ENCODE measurements around the gene INPP5E. TPM values are rescaled to one million over a fixed set of nuclear protein-coding genes. Genes with fewer than 3 reads are reported as not detected.

Gene INPP5E
- total RNA-seq, 2 experiments from 2014 or later, result 13.9 to 14.8 TPM

DNA sequence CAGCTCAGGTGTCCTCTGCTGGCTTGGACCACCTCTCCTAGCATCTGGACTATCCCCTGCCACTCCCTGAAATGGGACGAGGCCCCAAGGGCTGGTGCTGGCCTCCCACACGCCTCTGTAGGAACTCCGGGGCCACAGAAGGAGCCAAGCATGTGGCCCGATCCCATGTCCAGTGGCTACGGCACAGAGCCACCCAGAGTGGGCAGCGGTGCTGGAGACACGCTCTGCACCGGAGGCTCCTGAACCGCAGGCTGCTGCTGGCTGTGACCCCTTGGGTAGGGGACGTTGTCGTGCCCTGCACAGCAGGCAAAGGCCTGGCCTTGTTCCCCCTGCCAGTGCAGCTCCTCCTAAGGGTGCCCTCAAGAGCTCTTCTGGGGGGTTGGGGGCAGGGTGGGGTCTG is 59.8 kb downstream of the INPP5E start:
- Mint-ChIP-seq H3K9me3 (no peaks in the 10 kb centered on the region), H3K4me1 (ENCODE audit: low read depth) (no peaks in the 10 kb centered on the region), H3K27me3 (ENCODE audit: low read depth) (no peaks in the 10 kb centered on the region), H3K27ac (no peak overlapping the region), H3K4me3 (no peak overlapping the region), H3K36me3 (ENCODE audit: low read depth) (peaks cover 9% of the 10 kb centered on the region)
- CTCF ChIA-PET, result no interaction called here
- intact Hi-C loops (cut with micrococcal nuclease), result no loop called here
- DNase-seq, result no peak

DNA sequence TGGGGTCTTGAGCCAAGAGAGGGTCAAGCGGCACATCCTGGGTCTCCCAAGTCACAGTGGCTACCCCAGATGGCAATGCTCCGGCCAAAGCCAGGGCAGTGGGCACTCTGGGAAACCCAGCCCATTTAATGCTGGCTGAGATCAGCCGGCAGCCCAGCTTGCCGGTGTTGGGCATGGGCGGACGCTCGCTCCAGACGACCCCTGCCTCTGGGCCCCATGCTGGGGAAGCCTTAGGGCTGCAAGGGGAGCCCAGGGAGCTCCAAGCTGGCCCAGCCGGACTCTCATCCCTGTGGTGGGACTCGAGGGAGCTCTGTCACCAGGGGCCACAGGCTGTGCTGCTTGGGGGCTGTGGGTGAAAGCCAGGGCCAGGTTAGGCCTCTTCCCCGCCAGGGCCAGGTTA is 60.2 kb downstream of the INPP5E start:
- CTCF ChIA-PET, result no interaction called here

DNA sequence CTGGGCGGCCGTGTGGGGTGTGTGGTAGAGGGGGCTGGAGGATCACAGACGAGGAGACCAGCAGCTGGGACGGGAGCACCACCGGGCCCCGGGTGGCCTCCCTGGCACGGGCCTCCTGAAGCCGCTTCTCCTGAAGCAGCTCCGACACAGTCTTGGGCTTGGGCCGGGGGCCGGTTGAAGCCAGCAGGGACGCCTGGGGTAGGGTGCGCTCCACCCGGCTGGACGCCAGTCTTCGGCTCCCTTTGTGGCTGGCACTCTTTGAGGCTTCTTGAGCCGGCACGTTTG is 60.7 kb downstream of the INPP5E start:
- CTCF ChIA-PET, result no interaction called here
- H3K4me3 Mint-ChIP-seq, result no peak overlapping the region
- no peak for DNase-seq
- H3K27me3 Mint-ChIP-seq (ENCODE audit: low read depth), result no peaks in the 10 kb centered on the region
- peaks cover 6% of the 10 kb centered on the region for H3K36me3 Mint-ChIP-seq (ENCODE audit: low read depth)
- no peaks in the 10 kb centered on the region for H3K9me3 Mint-ChIP-seq
- intact Hi-C loops (cut with micrococcal nuclease), result no loop called here
- H3K27ac Mint-ChIP-seq, result no peak overlapping the region
- H3K4me1 Mint-ChIP-seq (ENCODE audit: low read depth), result no peaks in the 10 kb centered on the region

More for the DNA sequence above, 60.2 kb downstream of the INPP5E start:
- Mint-ChIP-seq H3K27me3 (ENCODE audit: low read depth) (no peaks in the 10 kb centered on the region), H3K9me3 (no peaks in the 10 kb centered on the region), H3K4me1 (ENCODE audit: low read depth) (no peaks in the 10 kb centered on the region), H3K4me3 (no peak overlapping the region), H3K27ac (no peak overlapping the region), H3K36me3 (ENCODE audit: low read depth) (peaks cover 6% of the 10 kb centered on the region)
- DNase-seq, result no peak
- intact Hi-C loops (cut with micrococcal nuclease), result no loop called here

Other genes starting within 250 kb of the INPP5E start
- gene LHX3, start 234.7 kb downstream of the INPP5E start, total RNA-seq, result not detected
- 10 to 100 TPM; 17.7 to 18.0 TPM for gene QSOX2, start 194.0 kb downstream of the INPP5E start, total RNA-seq
- not detected for gene CCDC187, start 135.8 kb downstream of the INPP5E start, total RNA-seq
- gene GPSM1, start 112.3 kb downstream of the INPP5E start, total RNA-seq, result 1 to 10 TPM; 9.0 TPM
- 10 to 100 TPM in 1 of 2 experiments, 1 to 10 TPM in 1; 9.9 to 12.0 TPM for gene DNLZ, start 76.1 kb downstream of the INPP5E start, total RNA-seq
- under 1 TPM; 0.12 to 0.22 TPM for gene CARD9, start 66.2 kb downstream of the INPP5E start, total RNA-seq
- 10 to 100 TPM; 12.3 to 14.1 TPM for gene SNAPC4, start 39.7 kb downstream of the INPP5E start, total RNA-seq
- gene ENTR1, start 29.2 kb downstream of the INPP5E start, total RNA-seq, result 10 to 100 TPM; 85.7 to 91.6 TPM
- gene PMPCA, start 29.2 kb downstream of the INPP5E start, total RNA-seq, result 10 to 100 TPM; 69.2 to 73.7 TPM
- gene SEC16A, start 43.2 kb upstream of the INPP5E start, total RNA-seq, result 10 to 100 TPM; 44.1 to 47.3 TPM
- gene NOTCH1, start 106.2 kb upstream of the INPP5E start, total RNA-seq, result 10 to 100 TPM; 71.4 to 80.2 TPM
- under 1 TPM; 0.25 to 0.52 TPM for gene EGFL7, start 223.1 kb upstream of the INPP5E start, total RNA-seq
- gene AGPAT2, start 247.6 kb upstream of the INPP5E start, total RNA-seq, result 1 to 10 TPM; 8.7 to 9.4 TPM